GM11168 (cell line): Measurements from ENCODE around the gene DDC.

Experiments
- in situ Hi-C: fragments of 300-500 bp; cut with MboI; formaldehyde crosslinking; loops from one replicate; pipeline ENCODE4 v1.12.0; 2022; ENCODE audit warnings: low sequenced_read_pairs; ENCODE audit not compliant: unreplicated experiment

The DDC gene

GRCh38 chr7:50492770-50493519 lies 72.3 kb downstream of the DDC start:
- in situ Hi-C loops, result no loop called here

GRCh38 chr7:50491943-50492342 lies 73.3 kb downstream of the DDC start:
- in situ Hi-C loops, result no loop called here

GRCh38 chr7:50491209-50491608 lies 74.0 kb downstream of the DDC start:
- in situ Hi-C loops, result no loop called here

- in situ Hi-C loops, result no loop called here
Measured at GRCh38 chr7:50488379-50488778, 76.8 kb downstream of the DDC start.

DNA sequence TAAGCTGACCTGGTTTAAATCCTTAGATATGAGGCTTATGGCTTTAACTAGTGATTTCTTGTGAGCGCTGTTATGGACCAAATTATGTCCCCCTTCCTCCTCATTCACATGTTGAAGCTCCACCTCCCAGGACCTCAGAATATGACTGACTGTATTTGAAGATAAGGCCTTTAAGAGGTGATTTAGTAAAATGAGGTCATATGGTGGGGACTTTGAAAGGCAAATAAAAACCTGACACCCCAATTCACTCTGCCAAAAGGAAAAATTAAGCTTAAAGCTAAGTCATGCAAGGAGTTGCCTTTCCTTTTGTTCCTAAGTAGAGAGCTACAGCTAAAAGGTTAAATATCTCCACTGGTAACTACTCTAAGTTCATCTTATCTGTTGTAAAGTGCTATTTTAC lies 78.7 kb downstream of the DDC start:
- in situ Hi-C loops, result no loop called here

DNA sequence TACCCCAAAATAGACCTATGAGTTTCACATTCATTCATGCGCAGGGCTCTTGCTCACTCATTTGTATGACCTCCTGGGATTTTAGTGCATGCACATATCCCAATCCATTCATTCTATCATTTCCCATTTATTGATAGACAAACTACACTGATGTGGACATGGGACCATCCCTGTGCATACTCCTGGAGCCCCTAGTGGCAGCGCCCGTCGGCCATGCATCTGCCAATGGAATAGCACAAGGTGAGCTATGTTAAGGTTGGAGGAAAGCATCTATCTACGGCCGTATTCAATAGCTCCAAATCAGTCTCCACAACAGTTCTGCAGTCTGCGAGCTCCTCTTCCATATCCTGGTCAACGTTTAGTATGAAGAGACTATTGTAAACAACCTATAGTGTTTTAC lies 83.3 kb downstream of the DDC start:
- in situ Hi-C loops, result no loop called here

DNA sequence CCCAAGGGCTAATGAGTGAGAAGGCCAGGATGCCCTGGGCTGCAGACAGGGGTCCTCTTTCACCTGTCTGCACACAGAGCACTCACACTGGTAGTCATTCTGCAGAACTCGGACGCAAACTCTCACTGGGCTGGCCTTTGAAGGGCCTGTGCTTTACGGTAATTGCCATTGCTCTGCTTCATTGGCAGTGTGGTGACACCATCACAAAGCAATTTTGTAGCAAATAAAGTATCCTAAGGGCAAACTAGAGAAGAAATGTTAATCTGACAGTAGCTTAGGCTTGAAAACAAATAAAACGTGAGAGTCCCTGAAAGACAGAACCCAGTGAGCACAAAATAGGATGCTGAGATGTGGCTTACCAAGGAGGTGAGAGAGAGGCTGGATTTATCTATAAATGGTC lies 84.4 kb downstream of the DDC start:
- in situ Hi-C loops, result no loop called here

- in situ Hi-C loops, result no loop called here
Measured at GRCh38 chr7:50479743-50480517, 85.3 kb downstream of the DDC start.

- in situ Hi-C loops, result no loop called here
Measured at GRCh38 chr7:50477640-50478039, 87.6 kb downstream of the DDC start.

GRCh38 chr7:50476953-50477625 lies 88.1 kb downstream of the DDC start:
- in situ Hi-C loops, result no loop called here

GRCh38 chr7:50475340-50475739 lies 89.9 kb downstream of the DDC start:
- in situ Hi-C loops, result no loop called here

- in situ Hi-C loops, result loop anchor here (25.0 kb wide), 1 partner anchor 213 kb away; no protein-coding TSS in a partner anchor
Measured at GRCh38 chr7:50474382-50475160, 90.6 kb downstream of the DDC start.

DNA sequence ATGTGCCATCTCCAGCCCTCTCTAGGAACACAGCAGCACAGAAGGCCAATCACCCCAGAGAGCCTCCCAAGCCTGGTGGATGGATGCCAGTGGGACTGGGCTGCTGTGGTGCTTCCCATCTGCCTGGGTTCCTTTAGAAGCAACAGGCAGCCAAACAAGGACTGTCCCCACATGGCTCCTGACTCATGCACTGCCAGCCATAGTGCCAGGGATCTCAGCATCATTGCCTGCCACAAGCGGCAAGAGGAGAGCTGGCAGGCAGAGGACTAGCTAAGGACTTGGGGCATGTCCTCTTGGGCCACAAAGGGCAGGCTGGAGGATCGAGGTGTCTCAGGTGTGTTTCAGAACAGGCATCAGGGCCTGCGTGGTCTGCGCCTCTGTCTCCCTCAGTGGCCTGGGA lies 91.7 kb downstream of the DDC start:
- in situ Hi-C loops, result loop anchor here (25.0 kb wide), 1 partner anchor 214 kb away; no protein-coding TSS in a partner anchor

GRCh38 chr7:50472427-50472826 lies 92.8 kb downstream of the DDC start:
- in situ Hi-C loops, result loop anchor here (25.0 kb wide), 1 partner anchor 215 kb away; no protein-coding TSS in a partner anchor

DNA sequence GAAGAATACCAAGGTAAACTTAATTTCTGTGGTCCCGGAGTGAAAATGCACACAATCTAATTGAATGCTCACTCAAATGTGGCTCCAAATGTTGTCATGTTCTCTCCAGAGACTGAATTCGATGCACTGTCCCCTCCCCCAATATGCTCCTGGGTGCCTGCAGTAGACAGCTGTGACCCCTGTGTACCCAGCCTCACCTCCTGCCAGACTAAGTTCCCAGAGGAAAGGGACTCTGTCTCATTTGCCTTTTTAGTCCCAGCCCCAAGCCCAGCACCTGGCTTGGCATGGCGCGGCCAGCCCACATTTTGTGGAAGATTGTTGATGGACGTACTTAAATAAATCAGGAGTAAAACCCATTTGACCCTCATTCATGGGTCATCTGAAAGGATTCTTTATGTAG lies 93.2 kb downstream of the DDC start:
- in situ Hi-C loops, result loop anchor here (25.0 kb wide), 1 partner anchor 215 kb away; no protein-coding TSS in a partner anchor

- in situ Hi-C loops, result loop anchor here (25.0 kb wide), 1 partner anchor 217 kb away; no protein-coding TSS in a partner anchor
Measured at GRCh38 chr7:50470250-50471163, 94.7 kb downstream of the DDC start.

DNA sequence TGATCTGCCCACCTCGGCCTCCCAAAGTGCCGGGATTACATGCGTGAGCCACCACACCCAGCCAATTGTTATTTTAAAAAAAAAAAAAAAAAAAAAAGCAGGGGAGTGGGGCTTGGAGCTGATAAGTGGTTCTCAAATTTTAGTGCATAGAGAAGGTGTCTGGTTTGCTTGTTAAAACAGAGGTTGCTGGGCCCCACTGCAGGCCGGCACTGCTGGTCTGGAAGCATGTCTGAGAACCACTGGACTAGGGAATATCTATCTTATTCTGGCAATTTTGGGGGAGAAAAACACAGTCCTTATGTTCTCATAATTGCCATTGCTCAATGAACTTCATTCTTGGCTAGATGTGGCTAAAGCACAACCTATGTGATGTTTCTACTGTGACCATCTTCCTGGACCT lies 96.0 kb downstream of the DDC start:
- in situ Hi-C loops, result loop anchor here (25.0 kb wide), 1 partner anchor 218 kb away; no protein-coding TSS in a partner anchor

- in situ Hi-C loops, result loop anchor here (25.0 kb wide), 1 partner anchor 219 kb away; no protein-coding TSS in a partner anchor
Measured at GRCh38 chr7:50467817-50468610, 97.2 kb downstream of the DDC start.
